Nephron progenitor cell (in vitro differentiated cells): ENCODE measurements around the gene TRIO.

Experiments used
- DNase-seq: peaks from one replicate; pipeline ENCODE4 v3.0.0; 2021
- H3K27ac Mint-ChIP-seq: 2 replicates; pipeline ENCODE4 v1.8.0; 2021; ENCODE audit warnings: mild to moderate bottlenecking, moderate library complexity, mixed read lengths
- H3K27me3 Mint-ChIP-seq: 2 replicates; pipeline ENCODE4 v1.8.0; 2021; ENCODE audit warnings: mild to moderate bottlenecking, low read depth, mixed read lengths; ENCODE audit not compliant: poor library complexity
- H3K36me3 Mint-ChIP-seq: 2 replicates; pipeline ENCODE4 v1.8.0; 2021; ENCODE audit warnings: low read depth, mixed read lengths
- H3K4me1 Mint-ChIP-seq: 2 replicates; pipeline ENCODE4 v1.8.0; 2021; ENCODE audit warnings: mixed read lengths
- H3K4me3 Mint-ChIP-seq: 2 replicates; pipeline ENCODE4 v1.8.0; 2021; ENCODE audit warnings: mild to moderate bottlenecking, moderate library complexity, mixed read lengths
- H3K9me3 Mint-ChIP-seq: 2 replicates; pipeline ENCODE4 v1.8.0; 2021; ENCODE audit warnings: mild to moderate bottlenecking, moderate library complexity, mixed read lengths
- TF ChIP-seq, protein P1 (sequence below): fragments of 200-600 bp; sonication (generic); IDR thresholded peaks from 2 replicates; pipeline ENCODE4 v1.5.0; 2021; ENCODE audit warnings: antibody characterized with exemption

TRIO gene

GRCh38 chr5:14228219-14228618 is 85.1 kb downstream of the TRIO start:
- DNase-seq, result no peak
- Mint-ChIP-seq H3K4me3 (no peak overlapping the region), H3K4me1 (peaks cover 39% of the 10 kb centered on the region), H3K9me3 (no peaks in the 10 kb centered on the region), H3K27me3 (no peaks in the 10 kb centered on the region), H3K36me3 (peaks cover 12% of the 10 kb centered on the region), H3K27ac (no peak overlapping the region)
- TF ChIP-seq, protein P1, sequence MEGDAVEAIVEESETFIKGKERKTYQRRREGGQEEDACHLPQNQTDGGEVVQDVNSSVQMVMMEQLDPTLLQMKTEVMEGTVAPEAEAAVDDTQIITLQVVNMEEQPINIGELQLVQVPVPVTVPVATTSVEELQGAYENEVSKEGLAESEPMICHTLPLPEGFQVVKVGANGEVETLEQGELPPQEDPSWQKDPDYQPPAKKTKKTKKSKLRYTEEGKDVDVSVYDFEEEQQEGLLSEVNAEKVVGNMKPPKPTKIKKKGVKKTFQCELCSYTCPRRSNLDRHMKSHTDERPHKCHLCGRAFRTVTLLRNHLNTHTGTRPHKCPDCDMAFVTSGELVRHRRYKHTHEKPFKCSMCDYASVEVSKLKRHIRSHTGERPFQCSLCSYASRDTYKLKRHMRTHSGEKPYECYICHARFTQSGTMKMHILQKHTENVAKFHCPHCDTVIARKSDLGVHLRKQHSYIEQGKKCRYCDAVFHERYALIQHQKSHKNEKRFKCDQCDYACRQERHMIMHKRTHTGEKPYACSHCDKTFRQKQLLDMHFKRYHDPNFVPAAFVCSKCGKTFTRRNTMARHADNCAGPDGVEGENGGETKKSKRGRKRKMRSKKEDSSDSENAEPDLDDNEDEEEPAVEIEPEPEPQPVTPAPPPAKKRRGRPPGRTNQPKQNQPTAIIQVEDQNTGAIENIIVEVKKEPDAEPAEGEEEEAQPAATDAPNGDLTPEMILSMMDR, result no peak

- no peak overlapping the region for H3K27ac Mint-ChIP-seq
- H3K4me1 Mint-ChIP-seq, result peaks cover 33% of the 10 kb centered on the region
- no peaks in the 10 kb centered on the region for H3K27me3 Mint-ChIP-seq
- peaks cover 12% of the 10 kb centered on the region for H3K36me3 Mint-ChIP-seq
- TF ChIP-seq, protein P1, result no peak
- no peak overlapping the region for H3K4me3 Mint-ChIP-seq
- no peaks in the 10 kb centered on the region for H3K9me3 Mint-ChIP-seq
- no peak for DNase-seq
Observed at GRCh38 chr5:14229181-14229580, 86.0 kb downstream of the TRIO start.

- H3K36me3 Mint-ChIP-seq, result peaks cover 12% of the 10 kb centered on the region
- TF ChIP-seq, protein P1, result no peak
- no peaks in the 10 kb centered on the region for H3K27me3 Mint-ChIP-seq
- H3K4me3 Mint-ChIP-seq, result no peak overlapping the region
- H3K4me1 Mint-ChIP-seq, result peaks cover 28% of the 10 kb centered on the region
- no peaks in the 10 kb centered on the region for H3K9me3 Mint-ChIP-seq
- no peak overlapping the region for H3K27ac Mint-ChIP-seq
- DNase-seq, result no peak
Observed at GRCh38 chr5:14229734-14230133, 86.6 kb downstream of the TRIO start.

- H3K9me3 Mint-ChIP-seq, result no peaks in the 10 kb centered on the region
- H3K36me3 Mint-ChIP-seq, result peaks cover 2% of the 10 kb centered on the region
- H3K4me1 Mint-ChIP-seq, result peaks cover 15% of the 10 kb centered on the region
- no peaks in the 10 kb centered on the region for H3K27me3 Mint-ChIP-seq
- TF ChIP-seq, protein P1, result no peak
- H3K4me3 Mint-ChIP-seq, result no peak overlapping the region
- H3K27ac Mint-ChIP-seq, result peak overlapping the region; percentile 40
- no peak for DNase-seq
Observed at GRCh38 chr5:14231156-14231555, 88.0 kb downstream of the TRIO start.

GRCh38 chr5:14231890-14232289 is 88.7 kb downstream of the TRIO start:
- no peaks in the 10 kb centered on the region for H3K9me3 Mint-ChIP-seq
- H3K36me3 Mint-ChIP-seq, result no peaks in the 10 kb centered on the region
- no peak overlapping the region for H3K4me3 Mint-ChIP-seq
- TF ChIP-seq, protein P1, result no peak
- H3K27me3 Mint-ChIP-seq, result no peaks in the 10 kb centered on the region
- H3K4me1 Mint-ChIP-seq, result peaks cover 13% of the 10 kb centered on the region
- no peak overlapping the region for H3K27ac Mint-ChIP-seq
- no peak for DNase-seq

GRCh38 chr5:14234204-14234603 is 91.1 kb downstream of the TRIO start:
- Mint-ChIP-seq H3K9me3 (no peaks in the 10 kb centered on the region), H3K4me3 (no peak overlapping the region), H3K27ac (no peak overlapping the region), H3K27me3 (no peaks in the 10 kb centered on the region), H3K4me1 (peaks cover 27% of the 10 kb centered on the region), H3K36me3 (no peaks in the 10 kb centered on the region)
- TF ChIP-seq, protein P1, result no peak
- no peak for DNase-seq
